GM12878 (cell line): ENCODE data around the gene FNDC11. TPM values are rescaled to one million over a fixed set of nuclear protein-coding genes. Genes with fewer than 3 reads are reported as not detected.

Experiments
- ATAC-seq: fragments of 200-7000 bp; cut with Tn5 transposase; 3 replicates; pipeline ENCODE4 v1.9.1; 2020; ENCODE audit warnings: mild to moderate bottlenecking, moderate library complexity
- BruUV-seq: library from RNA; stranded (reverse); fragments of 400-500 nt; replicated peaks from 2 replicates; lab custom pipeline; 2021; lab: Mats Ljungman, UMichigan
- CTCF ChIA-PET: fragments of 300-600 bp; sonication (Branson Sonifier 250); formaldehyde crosslinking; extraction: SDS; loops from one replicate; lab custom pipeline; 2021; ENCODE audit warnings: inconsistent platforms; lab: Yijun Ruan, JAX
- POLR2A ChIA-PET: fragments of 350-600 bp; formaldehyde crosslinking; extraction: SDS; loops from one replicate; lab custom pipeline; 2021; ENCODE audit warnings: inconsistent platforms; lab: Charles Lee
- RAD21 ChIA-PET: fragments of 300-600 bp; sonication (Branson Sonifier 250); formaldehyde crosslinking; loops from one replicate; lab custom pipeline; 2023; ENCODE audit warnings: antibody characterized with exemption; ENCODE audit not compliant: unreplicated experiment; lab: Charles Lee
- SMC1A ChIA-PET: fragments of 300-600 bp; sonication (Branson Sonifier 250); formaldehyde crosslinking; loops from one replicate; lab custom pipeline; 2023; ENCODE audit not compliant: unreplicated experiment, uncharacterized antibody; lab: Charles Lee
- DNase-seq: peaks from one replicate; pipeline ENCODE4 v3.0.0-alpha.2; 2011; ENCODE audit warnings: low read depth, low spot score
- FAIRE-seq: peaks from 3 replicates; lab custom pipeline; 2011; peaks lifted over from hg19 to GRCh38; lab: Jason Lieb, UNC
- H2AFZ ChIP-seq: 2 replicates; pipeline ENCODE4 v1.6.0; 2011; ENCODE audit warnings: low read depth, low read length, control low read depth; ENCODE audit not compliant: control insufficient read depth
- H3K27ac ChIP-seq: 2 replicates; pipeline ENCODE4 v1.5.1; 2011; ENCODE audit warnings: control low read depth; ENCODE audit not compliant: control insufficient read depth, insufficient read depth
- H3K27me3 ChIP-seq, 2 experiments: replicated peaks in 1 of 2; 2 replicates each; pipeline versions ENCODE4 v1.6.0 to v1.6.1; 2011; ENCODE audit warnings: low read length in 1 of 2; ENCODE audit not compliant: control insufficient read depth in 2 of 2, insufficient read depth in 2 of 2
- H3K36me3 ChIP-seq, 2 experiments: 2 replicates each; pipeline ENCODE4 v1.5.1; 2011; ENCODE audit warnings: low read length in 1 of 2; ENCODE audit not compliant: control insufficient read depth in 2 of 2, insufficient read depth in 2 of 2
- H3K4me1 ChIP-seq: 2 replicates; pipeline ENCODE4 v1.6.1; 2011; ENCODE audit warnings: mild to moderate bottlenecking, low read length, moderate library complexity, mixed read lengths; ENCODE audit not compliant: control insufficient read depth, insufficient read depth
- H3K4me2 ChIP-seq: 2 replicates; pipeline ENCODE4 v1.6.0; 2011; ENCODE audit warnings: control low read depth; ENCODE audit not compliant: control insufficient read depth, insufficient read depth
- H3K4me3 ChIP-seq: fragments of 200-600 bp; sonication (generic); 2 replicates; pipeline ENCODE4 v1.5.1; 2016
- H3K79me2 ChIP-seq: 2 replicates; pipeline ENCODE4 v1.6.0; 2011; ENCODE audit warnings: low read length; ENCODE audit not compliant: control insufficient read depth, insufficient read depth
- H3K9ac ChIP-seq: 2 replicates; pipeline ENCODE4 v1.8.0; 2011; ENCODE audit warnings: low read length, control low read depth, mixed read lengths; ENCODE audit not compliant: control insufficient read depth, insufficient read depth
- H3K9me3 ChIP-seq: replicated peaks from 3 replicates; pipeline ENCODE4 v1.5.1; 2011; ENCODE audit warnings: mild to moderate bottlenecking, low read length; ENCODE audit not compliant: control insufficient read depth, insufficient read depth
- H4K20me1 ChIP-seq: 2 replicates; pipeline ENCODE4 v1.6.0; 2011; ENCODE audit not compliant: control insufficient read depth, insufficient read depth
- BCLAF1 ChIP-seq: fragments of 450-650 bp; IDR thresholded peaks from 2 replicates; pipeline ENCODE4 v1.6.1; 2017; ENCODE audit warnings: antibody characterized with exemption, mild to moderate bottlenecking, moderate library complexity
- BHLHE40 ChIP-seq, 2 experiments: fragments of 450-650 bp in 1 of 2; IDR thresholded peaks; 2 replicates each; pipeline ENCODE4 v1.6.1; 2011 to 2017; ENCODE audit warnings: low read depth in 2 of 2, borderline replicate concordance in 1 of 2, improper control_type of control experiment in 1 of 2, low read length in 1 of 2, mild to moderate bottlenecking in 1 of 2
- CBX5 ChIP-seq: sonication (generic); IDR thresholded peaks from 2 replicates; pipeline ENCODE4 v1.6.1; 2016; ENCODE audit warnings: low read depth, moderate library complexity, mild to moderate bottlenecking, inconsistent platforms
- HCFC1 ChIP-seq: fragments of 150-350 bp; IDR thresholded peaks from 2 replicates; pipeline ENCODE4 v1.6.1; 2014; ENCODE audit warnings: low read length
- HDGF ChIP-seq: fragments of 450-650 bp; IDR thresholded peaks from 2 replicates; pipeline ENCODE4 v1.6.1; 2016; ENCODE audit warnings: antibody characterized with exemption
- PAX8 ChIP-seq: fragments of 450-650 bp; IDR thresholded peaks from 2 replicates; pipeline ENCODE4 v1.6.1; 2017; ENCODE audit warnings: mild to moderate bottlenecking, moderate library complexity
- RB1 ChIP-seq: fragments of 450-650 bp; formaldehyde crosslinking; IDR thresholded peaks from 2 replicates; pipeline ENCODE4 v1.6.1; 2017; ENCODE audit warnings: mild to moderate bottlenecking, borderline replicate concordance
- SP1 ChIP-seq: IDR thresholded peaks from one replicate; pipeline ENCODE4 v1.6.1; 2011; ENCODE audit warnings: low read depth, low read length
- ZBTB40 ChIP-seq: fragments of 450-650 bp; IDR thresholded peaks from 2 replicates; pipeline ENCODE4 v1.6.1; 2016; ENCODE audit warnings: mild to moderate bottlenecking, moderate library complexity, borderline replicate concordance
- WGBS: methylation state at CpG from one replicate; pipeline ENCODE4 v1.1.6; 2016; ENCODE audit warnings: low lambda C conversion rate; ENCODE audit not compliant: insufficient replicate concordance, insufficient coverage; ENCODE audit errors: missing lambda C conversion rate; 5-methylcytosine and 5-hydroxymethylcytosine counted together
- in situ Hi-C: fragments of 300-500 bp; cut with MboI; formaldehyde crosslinking; loops from 9 replicates; pipeline ENCODE4 v1.14.3; 2018; ENCODE audit warnings: mixed read lengths
- intact Hi-C: fragments of 100-400 bp; cut with micrococcal nuclease; formaldehyde crosslinking; loops from one replicate; pipeline ENCODE4 v1.14.2; 2022; ENCODE audit not compliant: unreplicated experiment
- polyA plus RNA-seq, 11 experiments: library from polyadenylated mRNA; depleted of rRNA in 4 of 11; unstranded in 6 of 11; stranded (reverse) in 5 of 11; fragments of >200 nt; fragmentation: Nextera tagmentation in 4 of 11; fragmentation: Illumina TruSeq in 1 of 11; extraction: Ambion mirVana in 4 of 11; extraction: Trizol in 1 of 11; gene quantifications; 1 replicate in 1 of 11; 2 replicates in 10 of 11; pipeline versions ENCODE4 v1.2.1 to v1.2.3, GENCODE V29; 2011 to 2016; ENCODE audit warnings: inconsistent platforms in 2 of 11, missing spikeins in 2 of 11, low read depth in 1 of 11
- total RNA-seq, 4 experiments: library from RNA; depleted of rRNA in 3 of 4; stranded (reverse); fragments of >200 nt in 3 of 4; fragmentation: Illumina TruSeq in 1 of 4; extraction: Trizol in 1 of 4; gene quantifications; 2 replicates each; pipeline versions ENCODE4 v1.2.1 to v1.2.3, GENCODE V29; 2013 to 2021

The FNDC11 gene
- total and polyA plus RNA-seq, 10 of the 15 experiments (the other 5 are each of a cell fraction or from before 2014, with no cell fraction given), result 0.09 to 0.72 (median 0.34) TPM; not detected in 2

GRCh38 chr20:63596423-63596822 is 42.5 kb downstream of the FNDC11 start:
- H3K9ac ChIP-seq, result no peak overlapping the region
- H3K9me3 ChIP-seq, result no peaks in the 10 kb centered on the region
- no peak for DNase-seq
- H3K4me3 ChIP-seq, result no peak overlapping the region
- H3K79me2 ChIP-seq, result no peaks in the 10 kb centered on the region
- intact Hi-C loops, result no loop called here
- H3K4me1 ChIP-seq, result no peaks in the 10 kb centered on the region
- RAD21 ChIA-PET, result no interaction called here
- H3K36me3 ChIP-seq, result peaks cover 7 to 10% of the 10 kb centered on the region in 2 experiments; a peak in 3 of 4 replicates
- no peaks in the 10 kb centered on the region for H3K27me3 ChIP-seq
- H4K20me1 ChIP-seq, result no peaks in the 10 kb centered on the region
- TF ChIP-seq CBX5 (no peak), HCFC1 (no peak), PAX8 (no peak), BHLHE40 (IDR thresholded peaks at IDR 0.05; ENCODE audit: borderline replicate concordance in 1 of 2, low read depth in 2 of 2, low read length in 1 of 2) (no peak)
- TF ChIP-seq, all 136 proteins: peak for 0
- Histone ChIP-seq H3K4me2 (no peak overlapping the region), H2AFZ (no peak overlapping the region), H3K27ac (no peak overlapping the region)
- ATAC-seq, result no peak
- POLR2A ChIA-PET, result no interaction called here
- no peak for FAIRE-seq
- CTCF ChIA-PET, result no interaction called here
- in situ Hi-C loops, result no loop called here
- SMC1A ChIA-PET, result no interaction called here
- 89% methylated on average over 6 of the region's 6 CpGs for WGBS
- BruUV-seq, result no TSS peak

GRCh38 chr20:63597651-63598478 is 43.9 kb downstream of the FNDC11 start:
- Histone ChIP-seq H2AFZ (no peak overlapping the region), H3K27me3 (no peaks in the 10 kb centered on the region), H3K9ac (no peak overlapping the region), H3K36me3 (peaks cover 13 to 16% of the 10 kb centered on the region in 2 experiments), H4K20me1 (no peaks in the 10 kb centered on the region), H3K79me2 (no peaks in the 10 kb centered on the region), H3K4me3 (no peak overlapping the region), H3K4me1 (no peaks in the 10 kb centered on the region), H3K4me2 (no peak overlapping the region), H3K9me3 (no peaks in the 10 kb centered on the region; the same call in 2 of the 3 replicates), H3K27ac (no peak overlapping the region)
- WGBS, result 91% methylated on average over 23 of the region's 23 CpGs
- BruUV-seq, result no TSS peak
- SMC1A ChIA-PET, result interaction anchor here (0.7 kb wide), 1 partner anchor 19 kb away, joined by 3 read pairs; no protein-coding TSS in a partner anchor
- CTCF ChIA-PET, result no interaction called here
- TF ChIP-seq BCLAF1 (no peak), SP1 (no peak), RB1 (no peak), HDGF (no peak), ZBTB40 (no peak)
- ATAC-seq (no peak), DNase-seq (no peak), FAIRE-seq (no peak)
- intact Hi-C loops (no loop called here), in situ Hi-C loops (no loop called here)
- RAD21 ChIA-PET, result no interaction called here
- POLR2A ChIA-PET, result no interaction called here
